GM04503 (cell line): ENCODE results near the gene CLDN4.
"Not testable (repeated sequence)": the region's sequence is repeated elsewhere in the genome, so short reads cannot be mapped to it uniquely, and the experiment has no call there.

ENCODE experiments used
- DNase-seq: peaks from one replicate; pipeline ENCODE4 v3.0.0-alpha.2; 2012; ENCODE audit warnings: low read depth

Gene CLDN4

DNA sequence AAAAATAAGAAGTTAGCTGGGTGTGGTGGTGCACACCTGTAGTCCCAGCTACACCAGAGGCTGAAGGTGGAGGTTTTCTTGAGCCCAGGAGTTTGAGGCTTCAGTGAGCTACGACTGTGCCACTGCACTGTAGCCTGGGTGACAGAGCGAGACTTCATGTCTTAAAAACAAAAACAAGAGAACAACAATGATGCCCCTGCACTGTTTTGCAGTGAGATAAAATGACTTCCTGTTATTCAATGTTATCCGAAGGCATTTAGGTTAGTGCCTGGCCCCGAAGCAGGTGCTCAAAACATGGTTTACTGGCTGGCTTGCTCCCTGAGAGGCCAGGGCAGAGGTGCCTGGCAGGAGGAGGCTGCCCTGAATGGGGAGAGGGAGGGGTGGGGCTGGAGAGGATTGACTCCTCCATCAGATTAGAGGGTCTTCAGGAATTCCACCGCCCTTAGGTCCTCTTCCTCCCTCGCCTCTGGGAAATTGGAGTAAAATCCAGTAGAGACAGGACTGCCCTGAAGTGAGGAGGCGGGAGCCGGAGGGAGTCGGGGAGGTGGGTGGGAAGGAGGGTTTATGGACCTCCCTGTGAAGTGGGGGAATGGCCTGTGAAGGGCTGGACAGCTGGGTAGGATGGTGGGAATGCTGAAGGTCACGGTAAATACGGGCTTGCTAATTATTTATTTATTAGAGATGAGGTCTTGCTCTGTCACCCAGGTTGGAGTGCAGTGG, 6.8 kb upstream of the CLDN4 start:
- DNase-seq: no peak

GRCh38 chr7:73824986-73825385, 5.8 kb upstream of the CLDN4 start:
- DNase-seq: no peak

- no peak for DNase-seq
Observed at GRCh38 chr7:73827567-73828106, 3.2 kb upstream of the CLDN4 start.

- DNase-seq: no peak
Observed at GRCh38 chr7:73828107-73828803, 2.5 kb upstream of the CLDN4 start.

DNA sequence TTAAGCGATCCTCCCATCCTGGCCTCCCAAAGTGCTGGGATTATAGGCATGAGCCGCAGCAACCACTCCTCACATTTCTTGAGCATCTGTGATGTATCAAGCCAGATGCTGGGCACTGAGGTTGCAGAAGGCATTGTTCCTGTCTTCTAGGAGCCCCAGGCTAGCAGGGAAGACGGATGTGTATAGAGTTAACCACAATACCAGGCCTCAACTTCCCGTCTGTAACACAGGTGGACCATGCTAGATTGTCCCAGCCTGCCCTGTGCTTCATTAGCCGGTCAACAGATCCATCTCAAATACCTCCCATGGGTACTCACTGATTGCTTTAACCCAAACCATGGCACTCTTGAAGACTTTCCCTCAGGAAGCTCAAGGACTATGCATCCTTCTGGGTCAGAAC, 1.8 kb upstream of the CLDN4 start:
- no peak for DNase-seq

- DNase-seq: no peak
Observed at GRCh38 chr7:73829505-73829904, 1.3 kb upstream of the CLDN4 start.

- DNase-seq: no peak
Observed at GRCh38 chr7:73829921-73830680, 695 bp upstream of the CLDN4 start.

DNA sequence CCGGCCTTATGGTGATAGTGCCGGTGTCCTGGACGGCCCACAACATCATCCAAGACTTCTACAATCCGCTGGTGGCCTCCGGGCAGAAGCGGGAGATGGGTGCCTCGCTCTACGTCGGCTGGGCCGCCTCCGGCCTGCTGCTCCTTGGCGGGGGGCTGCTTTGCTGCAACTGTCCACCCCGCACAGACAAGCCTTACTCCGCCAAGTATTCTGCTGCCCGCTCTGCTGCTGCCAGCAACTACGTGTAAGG, 713 bp downstream of the CLDN4 start:
- DNase-seq: no peak

DNA sequence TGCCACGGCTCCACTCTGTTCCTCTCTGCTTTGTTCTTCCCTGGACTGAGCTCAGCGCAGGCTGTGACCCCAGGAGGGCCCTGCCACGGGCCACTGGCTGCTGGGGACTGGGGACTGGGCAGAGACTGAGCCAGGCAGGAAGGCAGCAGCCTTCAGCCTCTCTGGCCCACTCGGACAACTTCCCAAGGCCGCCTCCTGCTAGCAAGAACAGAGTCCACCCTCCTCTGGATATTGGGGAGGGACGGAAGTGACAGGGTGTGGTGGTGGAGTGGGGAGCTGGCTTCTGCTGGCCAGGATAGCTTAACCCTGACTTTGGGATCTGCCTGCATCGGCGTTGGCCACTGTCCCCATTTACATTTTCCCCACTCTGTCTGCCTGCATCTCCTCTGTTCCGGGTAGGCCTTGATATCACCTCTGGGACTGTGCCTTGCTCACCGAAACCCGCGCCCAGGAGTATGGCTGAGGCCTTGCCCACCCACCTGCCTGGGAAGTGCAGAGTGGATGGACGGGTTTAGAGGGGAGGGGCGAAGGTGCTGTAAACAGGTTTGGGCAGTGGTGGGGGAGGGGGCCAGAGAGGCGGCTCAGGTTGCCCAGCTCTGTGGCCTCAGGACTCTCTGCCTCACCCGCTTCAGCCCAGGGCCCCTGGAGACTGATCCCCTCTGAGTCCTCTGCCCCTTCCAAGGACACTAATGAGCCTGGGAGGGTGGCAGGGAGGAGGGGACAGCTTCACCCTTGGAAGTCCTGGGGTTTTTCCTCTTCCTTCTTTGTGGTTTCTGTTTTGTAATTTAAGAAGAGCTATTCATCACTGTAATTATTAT, 1.2 kb downstream of the CLDN4 start:
- DNase-seq: no peak

DNA sequence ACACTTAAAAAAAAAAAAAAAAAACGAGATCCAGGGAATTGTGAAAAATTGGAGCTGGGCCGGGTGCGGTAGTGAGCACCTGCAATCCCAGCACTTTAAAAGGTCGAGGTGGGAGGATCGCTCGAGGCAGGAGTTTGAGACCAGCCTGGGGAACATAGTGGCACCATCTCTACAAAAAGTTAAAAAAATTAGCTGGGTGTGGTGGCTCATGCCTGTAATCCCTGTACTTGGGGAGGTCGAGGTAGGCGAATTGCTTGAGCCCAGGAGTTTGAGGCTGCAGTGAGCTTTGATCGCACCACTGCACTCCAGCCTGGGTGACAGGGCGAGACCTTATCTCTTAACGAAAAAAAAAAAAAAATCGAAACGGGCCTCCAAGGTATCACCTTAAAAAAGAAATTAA, 2.0 kb downstream of the CLDN4 start:
- DNase-seq: no peak

GRCh38 chr7:73833251-73833919, 2.6 kb downstream of the CLDN4 start:
- DNase-seq: no peak

- no peak for DNase-seq
Observed at GRCh38 chr7:73834626-73835191, 3.9 kb downstream of the CLDN4 start.

- DNase-seq: not testable (repeated sequence)
Observed at GRCh38 chr7:73837167-73837566, 6.4 kb downstream of the CLDN4 start.

GRCh38 chr7:73838642-73839041, 7.8 kb downstream of the CLDN4 start:
- no peak for DNase-seq

GRCh38 chr7:73839290-73839689, 8.5 kb downstream of the CLDN4 start:
- no peak for DNase-seq

GRCh38 chr7:73839743-73840714, 9.2 kb downstream of the CLDN4 start:
- DNase-seq: no peak

GRCh38 chr7:73840715-73841379, 10.1 kb downstream of the CLDN4 start:
- no peak for DNase-seq

- DNase-seq: no peak
Observed at GRCh38 chr7:73841689-73842066, 10.9 kb downstream of the CLDN4 start.
